ENCODE results near the gene SYTL3.

DNA sequence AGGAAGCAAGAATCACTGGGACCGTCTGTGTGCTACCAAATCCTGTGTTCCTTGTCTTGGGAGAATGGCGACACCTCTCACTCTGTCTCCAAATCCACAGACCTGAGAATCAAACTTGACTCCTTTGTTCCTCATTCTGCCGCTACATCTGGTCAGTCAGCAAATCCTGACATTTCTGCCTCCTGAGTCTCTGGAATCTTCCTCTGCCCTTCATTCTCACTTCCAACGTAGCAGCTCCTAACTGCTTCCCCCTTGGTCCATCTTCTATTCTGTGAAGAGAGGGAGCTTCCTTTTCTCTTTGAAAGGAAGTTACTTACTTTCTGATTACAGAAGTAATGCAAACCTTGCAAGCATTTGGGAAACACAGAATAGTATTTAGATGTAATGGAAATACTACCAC is 37.7 kb downstream of the SYTL3 start:
- TF ChIP-seq NCOA6 (IDR thresholded peaks at IDR 0.05) (no peak), CTCF (IDR thresholded peaks at IDR 0.05 in 2 of 3, conservative IDR thresholded peaks at IDR 0.05 in 1 of 3; ENCODE audit: insufficient read depth in 2 of 3, low read depth in 1 of 3, low read length in 3 of 3) (no peak), BACH1 (tag; IDR thresholded peaks at IDR 0.05) (no peak), EZH2 (IDR thresholded peaks at IDR 0.05; ENCODE audit: borderline replicate concordance, low read depth, low read length) (no peak), ZNF639 (CRISPR knock-in tag; conservative IDR thresholded peaks at IDR 0.05 in 1 of 2, IDR thresholded peaks at IDR 0.05 in 1 of 2) (no peak), ZNF274 (IDR thresholded peaks at IDR 0.05; ENCODE audit: borderline replicate concordance, low read depth, low read length) (no peak), ZNF699 (CRISPR knock-in tag; IDR thresholded peaks at IDR 0.05; ENCODE audit: insufficient replicate concordance) (no peak), POLR2A (conservative IDR thresholded peaks at IDR 0.05) (no peak), RNF2 (IDR thresholded peaks at IDR 0.05) (no peak), L3MBTL2 (IDR thresholded peaks at IDR 0.05) (no peak), RHOXF2B (CRISPR knock-in tag; conservative IDR thresholded peaks at IDR 0.05) (no peak), ZNF277 (CRISPR knock-in tag; IDR thresholded peaks at IDR 0.05; ENCODE audit: borderline replicate concordance) (no peak)
- TF ChIP-seq, protein P1, sequence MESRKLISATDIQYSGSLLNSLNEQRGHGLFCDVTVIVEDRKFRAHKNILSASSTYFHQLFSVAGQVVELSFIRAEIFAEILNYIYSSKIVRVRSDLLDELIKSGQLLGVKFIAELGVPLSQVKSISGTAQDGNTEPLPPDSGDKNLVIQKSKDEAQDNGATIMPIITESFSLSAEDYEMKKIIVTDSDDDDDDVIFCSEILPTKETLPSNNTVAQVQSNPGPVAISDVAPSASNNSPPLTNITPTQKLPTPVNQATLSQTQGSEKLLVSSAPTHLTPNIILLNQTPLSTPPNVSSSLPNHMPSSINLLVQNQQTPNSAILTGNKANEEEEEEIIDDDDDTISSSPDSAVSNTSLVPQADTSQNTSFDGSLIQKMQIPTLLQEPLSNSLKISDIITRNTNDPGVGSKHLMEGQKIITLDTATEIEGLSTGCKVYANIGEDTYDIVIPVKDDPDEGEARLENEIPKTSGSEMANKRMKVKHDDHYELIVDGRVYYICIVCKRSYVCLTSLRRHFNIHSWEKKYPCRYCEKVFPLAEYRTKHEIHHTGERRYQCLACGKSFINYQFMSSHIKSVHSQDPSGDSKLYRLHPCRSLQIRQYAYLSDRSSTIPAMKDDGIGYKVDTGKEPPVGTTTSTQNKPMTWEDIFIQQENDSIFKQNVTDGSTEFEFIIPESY (CRISPR knock-in tag; IDR thresholded peaks at IDR 0.05) = no peak

Data from K562 (cell line).